Ovary (tissue), 9 donors: ENCODE measurements around the gene NOTO. TPM values are rescaled to one million over a fixed set of nuclear protein-coding genes. Genes with fewer than 3 reads are reported as not detected.

ENCODE experiments used
- DNase-seq, 5 donors: peaks; one replicate each; pipeline ENCODE4 v3.0.0-alpha.2; 2019 to 2020
- H3K27ac ChIP-seq, 2 donors: fragments of 200-600 bp; one replicate each; pipeline versions ENCODE4 v1.5.1 to v1.8.0; 2019 to 2022
- H3K27me3 ChIP-seq: fragments of 200-600 bp; one replicate; pipeline ENCODE4 v1.8.0; 2022
- H3K36me3 ChIP-seq: fragments of 200-600 bp; sonication (generic); one replicate; pipeline ENCODE4 v1.5.1; 2019
- H3K4me1 ChIP-seq: one replicate; pipeline ENCODE4 v1.8.1; 2013; ENCODE audit warnings: mild to moderate bottlenecking, moderate library complexity; ENCODE audit not compliant: insufficient read depth
- H3K4me3 ChIP-seq: fragments of 200-600 bp; sonication (generic); one replicate; pipeline ENCODE4 v1.5.1; 2017
- H3K9me3 ChIP-seq, 2 donors: fragments of 200-600 bp in 1 of 2; sonication (generic) in 1 of 2; one replicate each; pipeline versions ENCODE4 v1.5.1 to v1.8.1; 2013 to 2019; ENCODE audit warnings: mild to moderate bottlenecking in 1 of 2, moderate library complexity in 1 of 2
- CTCF ChIP-seq, 3 donors: fragments of 450-650 bp in 2 of 3; fragments of 200-600 bp in 1 of 3; IDR thresholded peaks; one replicate each; pipeline versions ENCODE4 v1.5.1 to v1.8.0; 2016 to 2022; ENCODE audit warnings: antibody characterized with exemption in 3 of 3, mild to moderate bottlenecking in 1 of 3
- EP300 ChIP-seq: sonication (generic); formaldehyde crosslinking; IDR thresholded peaks from one replicate; pipeline ENCODE4 v1.6.1; 2017; ENCODE audit warnings: antibody characterized with exemption
- POLR2A ChIP-seq: fragments of 450-650 bp; IDR thresholded peaks from one replicate; pipeline ENCODE4 v1.6.1; 2017; ENCODE audit warnings: antibody characterized with exemption, mild to moderate bottlenecking, moderate library complexity
- WGBS, 3 donors: extraction: QIAGEN DNeasy Blood & Tissue Kit in 1 of 3; methylation state at CpG; one replicate each; pipeline versions ENCODE4 v1.1.5 to v1.1.7; 2013 to 2017; 5-methylcytosine and 5-hydroxymethylcytosine counted together
- intact Hi-C, 4 donors: fragments of 100-400 bp; cut with DNase I; formaldehyde crosslinking; loops; one replicate each; pipeline versions ENCODE4 v1.11.0 to v1.15.1; 2022 to 2023
- polyA plus RNA-seq, 2 donors: library from polyadenylated mRNA; stranded (reverse); fragments of 200-250 nt in 1 of 2; fragments of 350-450 nt in 1 of 2; fragmentation: Illumina TruSeq in 1 of 2; extraction: RNeasy Lipid Tissue Mini Kit (QIAGEN cat#74804) in 1 of 2; gene quantifications; one replicate each; pipeline ENCODE4 v1.2.3, GENCODE V29; 2013 to 2014
- total RNA-seq, 7 donors: library from RNA; depleted of rRNA in 2 of 7; stranded (reverse); fragments of >200 nt in 2 of 7; fragmentation: NEBNext Ultra II Directional in 3 of 7; extraction: Animal tissue kit (Norgen Biotek cat#: 25700) in 3 of 7; gene quantifications; one replicate each; pipeline versions ENCODE4 v1.1.0 to v1.2.4, GENCODE V29; 2016 to 2023
- donor health status: DM: no; HTN: no; CAD: no; lungs with moderate emphysema.
- donor health status: DM: no; HTN: no; CAD: no.
- donor health status: Bipolar disorder and iron deficiency.
- donor health status: DM: yes; HTN: yes; CAD: no.
- donor health status: DM: no; HTN: no; CAD: no.
- donor health status: DM: yes; HTN: yes; CAD: no.

NOTO gene
- total and polyA plus RNA-seq, 9 donors = not detected

GRCh38 chr2:73208258-73208657, 5.9 kb downstream of the NOTO start:
- H3K9me3 ChIP-seq = no peaks in the 10 kb centered on the region
- DNase-seq = no peak
- intact Hi-C loops = no loop called here

GRCh38 chr2:73210019-73210418, 7.6 kb downstream of the NOTO start:
- Histone ChIP-seq H3K27ac (no peak overlapping the region), H3K27me3 (no peaks in the 10 kb centered on the region), H3K9me3 (no peaks in the 10 kb centered on the region), H3K4me1 (peaks cover 1% of the 10 kb centered on the region), H3K36me3 (no peaks in the 10 kb centered on the region), H3K4me3 (no peak overlapping the region)
- 70 to 72% (median 72%) methylated on average over 4 of the region's 4 CpGs for WGBS, 3 donors
- no peak for TF ChIP-seq EP300
- no peak for TF ChIP-seq CTCF (IDR thresholded peaks at IDR 0.05)
- no peak for TF ChIP-seq POLR2A
- DNase-seq = no peak
- intact Hi-C loops = no loop called here

More at GRCh38 chr2:73208258-73208657, 5.9 kb downstream of the NOTO start:
- H3K4me3 ChIP-seq = no peak overlapping the region
- no peaks in the 10 kb centered on the region for H3K4me1 ChIP-seq
- H3K36me3 ChIP-seq = no peaks in the 10 kb centered on the region
- H3K27me3 ChIP-seq = peaks cover 4% of the 10 kb centered on the region
- WGBS, 3 donors = 34 to 39% (median 37%) methylated on average over 3 of the region's 3 CpGs
- TF ChIP-seq CTCF (IDR thresholded peaks at IDR 0.05) = no peak
- no peak for TF ChIP-seq EP300
- TF ChIP-seq POLR2A = no peak
- no peak overlapping the region for H3K27ac ChIP-seq

DNA sequence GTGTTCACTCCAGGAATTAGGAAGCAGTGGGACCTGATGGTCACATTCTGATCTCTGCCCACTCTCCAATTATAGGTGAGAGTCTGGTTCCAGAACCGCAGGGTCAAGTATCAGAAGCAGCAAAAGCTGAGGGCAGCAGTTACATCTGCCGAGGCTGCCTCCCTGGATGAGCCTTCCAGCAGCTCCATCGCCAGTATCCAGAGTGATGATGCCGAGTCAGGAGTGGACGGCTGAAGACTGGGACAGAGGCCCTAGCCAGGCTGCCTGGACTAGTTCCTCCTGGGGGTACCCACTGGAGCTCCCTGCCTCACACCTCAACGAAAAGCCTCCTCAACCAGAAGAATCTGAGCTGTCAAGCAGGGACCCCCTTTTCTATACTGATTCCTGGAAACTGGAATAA, 8.3 kb downstream of the NOTO start:
- TF ChIP-seq POLR2A (no peak), CTCF (IDR thresholded peaks at IDR 0.05) (no peak), EP300 (no peak)
- WGBS, 3 donors = 72 to 86% (median 77%) methylated on average over 6 of the region's 6 CpGs
- H3K27ac ChIP-seq = no peak overlapping the region
- intact Hi-C loops = no loop called here
- H3K27me3 ChIP-seq = no peaks in the 10 kb centered on the region
- H3K9me3 ChIP-seq = no peaks in the 10 kb centered on the region
- no peak for DNase-seq
- peaks cover 1% of the 10 kb centered on the region for H3K4me1 ChIP-seq
- H3K4me3 ChIP-seq = no peak overlapping the region
- H3K36me3 ChIP-seq = no peaks in the 10 kb centered on the region

DNA sequence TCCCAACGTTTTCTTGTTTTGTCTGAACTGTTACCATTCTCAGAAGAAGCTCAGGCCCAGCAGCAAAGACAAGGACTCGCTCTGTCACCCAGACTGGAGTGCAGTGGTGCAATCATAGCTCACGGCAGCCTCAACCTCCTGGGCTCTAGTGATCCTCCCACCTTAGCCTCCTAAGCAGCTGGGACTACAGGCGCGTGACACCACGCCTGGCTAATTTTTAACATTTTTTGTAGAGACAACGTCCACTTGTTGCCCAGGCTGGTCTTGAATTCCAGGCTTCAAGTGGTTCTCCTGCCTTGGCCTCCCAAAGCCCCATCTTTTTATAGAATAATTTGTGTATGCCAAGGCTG, 9.7 kb downstream of the NOTO start:
- H3K27me3 ChIP-seq = no peaks in the 10 kb centered on the region
- H3K36me3 ChIP-seq = no peaks in the 10 kb centered on the region
- 72 to 74% (median 73%) methylated on average over 7 of the region's 7 CpGs for WGBS, 3 donors
- no peak for DNase-seq
- H3K4me3 ChIP-seq = no peak overlapping the region
- intact Hi-C loops = no loop called here
- peaks cover 1% of the 10 kb centered on the region for H3K4me1 ChIP-seq
- no peak for TF ChIP-seq EP300
- no peak for TF ChIP-seq CTCF (IDR thresholded peaks at IDR 0.05)
- TF ChIP-seq POLR2A = no peak
- H3K27ac ChIP-seq = no peak overlapping the region
- H3K9me3 ChIP-seq = no peaks in the 10 kb centered on the region
